ENCODE data around the gene SMYD5. TPM values are rescaled to one million over a fixed set of nuclear protein-coding genes. Genes with fewer than 3 reads are reported as not detected.
A peak's percentile ranks its signal among the peaks of the same experiment; 100 is the strongest.

SMYD5 gene
- total and polyA plus RNA-seq, 2 donors from 2014 or later: 20.8 to 23.5 TPM

DNA sequence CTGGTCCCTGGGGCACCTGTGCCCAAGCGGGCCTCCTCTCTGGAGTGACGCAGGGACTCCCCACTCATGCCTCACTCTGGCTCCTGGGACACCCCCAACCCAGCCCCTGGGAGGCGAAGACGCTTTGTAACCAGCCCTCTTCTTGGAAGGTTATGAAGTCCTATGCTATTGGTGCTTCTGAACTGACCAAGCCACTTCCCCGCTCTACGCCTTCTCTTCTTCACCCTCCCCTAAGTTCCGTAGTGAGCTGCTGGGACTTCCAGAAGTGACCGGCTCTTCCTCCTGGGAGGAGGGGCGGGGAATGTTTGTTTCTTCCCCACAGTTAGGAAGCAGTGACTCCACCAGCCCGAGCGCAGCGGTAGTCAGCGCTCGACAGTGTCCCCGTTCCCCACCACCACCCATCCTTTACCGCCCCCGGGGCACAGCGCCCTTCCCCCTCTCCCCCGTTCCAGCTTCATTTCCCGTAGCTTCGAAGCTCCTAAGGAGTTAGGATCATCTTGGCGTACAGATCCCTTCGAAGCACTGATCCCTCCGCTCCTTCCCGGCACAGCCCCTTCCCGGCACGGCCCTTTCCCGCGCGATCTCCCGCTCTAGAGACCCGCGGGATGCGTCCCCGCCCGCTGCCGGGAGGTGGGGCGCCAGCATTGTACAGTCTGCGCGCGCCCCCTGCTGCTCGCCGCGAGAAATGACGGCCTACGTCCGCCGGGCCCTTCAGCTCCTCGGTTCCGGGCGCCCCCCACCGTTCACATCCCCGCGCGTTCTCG lies 37.0 kb upstream of the SMYD5 start:
- DNase-seq: peak; percentile 92 to 97 (median 93)
- TF ChIP-seq, protein P1, sequence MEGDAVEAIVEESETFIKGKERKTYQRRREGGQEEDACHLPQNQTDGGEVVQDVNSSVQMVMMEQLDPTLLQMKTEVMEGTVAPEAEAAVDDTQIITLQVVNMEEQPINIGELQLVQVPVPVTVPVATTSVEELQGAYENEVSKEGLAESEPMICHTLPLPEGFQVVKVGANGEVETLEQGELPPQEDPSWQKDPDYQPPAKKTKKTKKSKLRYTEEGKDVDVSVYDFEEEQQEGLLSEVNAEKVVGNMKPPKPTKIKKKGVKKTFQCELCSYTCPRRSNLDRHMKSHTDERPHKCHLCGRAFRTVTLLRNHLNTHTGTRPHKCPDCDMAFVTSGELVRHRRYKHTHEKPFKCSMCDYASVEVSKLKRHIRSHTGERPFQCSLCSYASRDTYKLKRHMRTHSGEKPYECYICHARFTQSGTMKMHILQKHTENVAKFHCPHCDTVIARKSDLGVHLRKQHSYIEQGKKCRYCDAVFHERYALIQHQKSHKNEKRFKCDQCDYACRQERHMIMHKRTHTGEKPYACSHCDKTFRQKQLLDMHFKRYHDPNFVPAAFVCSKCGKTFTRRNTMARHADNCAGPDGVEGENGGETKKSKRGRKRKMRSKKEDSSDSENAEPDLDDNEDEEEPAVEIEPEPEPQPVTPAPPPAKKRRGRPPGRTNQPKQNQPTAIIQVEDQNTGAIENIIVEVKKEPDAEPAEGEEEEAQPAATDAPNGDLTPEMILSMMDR (IDR thresholded peaks at IDR 0.05; ENCODE audit: borderline replicate concordance, extremely low read depth, insufficient read depth): peak; percentile 99
- no peak for FAIRE-seq
- intact Hi-C loops (cut with DNase I): loop anchor here (5.0 kb wide), 1 partner anchor 280 kb away; no protein-coding TSS in a partner anchor
- peaks cover 0 to 14% (median 7%) of the 10 kb centered on the region in 3 donors for H3K4me1 ChIP-seq (ENCODE audit: control insufficient read depth in 2 of 3, insufficient read depth in 2 of 3, low read depth in 1 of 3, low read length in 3 of 3)
- H3K4me3 ChIP-seq (ENCODE audit: low read length in 3 of 3): peak overlapping the region; percentile 16 to 73 (median 47)
- H3K36me3 ChIP-seq (ENCODE audit: control insufficient read depth in 2 of 3, insufficient read depth in 3 of 3, low read length in 3 of 3): no peaks in the 10 kb centered on the region
- peaks cover 21% of the 10 kb centered on the region for H3K27me3 ChIP-seq (ENCODE audit: control insufficient read depth, insufficient read depth, low read length)
- peak overlapping the region in 2 of 3 donors; percentile 4 to 65 for H3K9ac ChIP-seq (ENCODE audit: low read length in 3 of 3)
- no peaks in the 10 kb centered on the region for H3K9me3 ChIP-seq (ENCODE audit: control insufficient read depth in 2 of 3, insufficient read depth in 1 of 3, low read length in 3 of 3)
- H3K27ac ChIP-seq (ENCODE audit: low read depth in 2 of 2, low read length in 2 of 2): peak overlapping the region; percentile 85 to 88

GRCh38 chr2:73177645-73178255 lies 36.3 kb upstream of the SMYD5 start:
- H3K9ac ChIP-seq (ENCODE audit: low read length in 3 of 3): no peak overlapping the region
- H3K27me3 ChIP-seq (ENCODE audit: control insufficient read depth, insufficient read depth, low read length): peaks cover 21% of the 10 kb centered on the region
- FAIRE-seq (no peak), DNase-seq (peak in 2 of 5 donors; percentile 10 to 57)
- H3K36me3 ChIP-seq (ENCODE audit: control insufficient read depth in 2 of 3, insufficient read depth in 3 of 3, low read length in 3 of 3): no peaks in the 10 kb centered on the region
- TF ChIP-seq, protein P1 (IDR thresholded peaks at IDR 0.05; ENCODE audit: borderline replicate concordance, extremely low read depth, insufficient read depth): no peak
- H3K4me3 ChIP-seq (ENCODE audit: low read length in 3 of 3): peak overlapping the region in 1 of 3 donors; percentile 32
- no peak overlapping the region for H3K27ac ChIP-seq (ENCODE audit: low read depth in 2 of 2, low read length in 2 of 2)
- intact Hi-C loops (cut with DNase I): loop anchor here (5.0 kb wide), 1 partner anchor 280 kb away; no protein-coding TSS in a partner anchor
- peaks cover 0 to 14% (median 7%) of the 10 kb centered on the region in 3 donors for H3K4me1 ChIP-seq (ENCODE audit: control insufficient read depth in 2 of 3, insufficient read depth in 2 of 3, low read depth in 1 of 3, low read length in 3 of 3)
- no peaks in the 10 kb centered on the region for H3K9me3 ChIP-seq (ENCODE audit: control insufficient read depth in 2 of 3, insufficient read depth in 1 of 3, low read length in 3 of 3)

DNA sequence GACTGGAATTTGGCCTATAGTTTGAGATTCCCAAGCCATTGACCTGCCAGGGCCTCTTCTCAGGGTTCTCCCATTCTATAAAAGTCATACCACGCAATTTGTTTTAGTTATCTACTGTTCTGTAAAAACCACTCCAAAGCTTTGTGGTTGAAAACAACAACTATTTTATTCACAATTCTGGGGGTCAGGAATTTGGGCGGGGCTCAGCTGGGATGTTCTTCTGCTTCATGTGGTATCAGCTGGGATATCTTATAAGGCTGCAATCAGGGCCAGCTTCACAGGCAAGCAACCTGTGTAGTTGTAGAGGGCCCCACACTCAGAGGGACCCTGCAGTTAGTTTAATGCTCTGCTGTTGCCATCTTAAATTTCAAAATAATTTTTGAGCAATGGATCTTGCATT lies 28.1 kb upstream of the SMYD5 start:
- H3K4me3 ChIP-seq (ENCODE audit: low read length in 3 of 3): no peak overlapping the region
- H3K9me3 ChIP-seq (ENCODE audit: control insufficient read depth in 2 of 3, insufficient read depth in 1 of 3, low read length in 3 of 3): no peaks in the 10 kb centered on the region
- no peaks in the 10 kb centered on the region for H3K36me3 ChIP-seq (ENCODE audit: control insufficient read depth in 2 of 3, insufficient read depth in 3 of 3, low read length in 3 of 3)
- no peaks in the 10 kb centered on the region for H3K27me3 ChIP-seq (ENCODE audit: control insufficient read depth, insufficient read depth, low read length)
- no peak for FAIRE-seq
- no peak overlapping the region for H3K27ac ChIP-seq (ENCODE audit: low read depth in 2 of 2, low read length in 2 of 2)
- DNase-seq: no peak
- intact Hi-C loops (cut with DNase I): no loop called here
- TF ChIP-seq, protein P1 (IDR thresholded peaks at IDR 0.05; ENCODE audit: borderline replicate concordance, extremely low read depth, insufficient read depth): no peak
- H3K4me1 ChIP-seq (ENCODE audit: control insufficient read depth in 2 of 3, insufficient read depth in 2 of 3, low read depth in 1 of 3, low read length in 3 of 3): no peaks in the 10 kb centered on the region
- H3K9ac ChIP-seq (ENCODE audit: low read length in 3 of 3): no peak overlapping the region
